ENCODE data around the gene DNER.

The DNER gene

DNA sequence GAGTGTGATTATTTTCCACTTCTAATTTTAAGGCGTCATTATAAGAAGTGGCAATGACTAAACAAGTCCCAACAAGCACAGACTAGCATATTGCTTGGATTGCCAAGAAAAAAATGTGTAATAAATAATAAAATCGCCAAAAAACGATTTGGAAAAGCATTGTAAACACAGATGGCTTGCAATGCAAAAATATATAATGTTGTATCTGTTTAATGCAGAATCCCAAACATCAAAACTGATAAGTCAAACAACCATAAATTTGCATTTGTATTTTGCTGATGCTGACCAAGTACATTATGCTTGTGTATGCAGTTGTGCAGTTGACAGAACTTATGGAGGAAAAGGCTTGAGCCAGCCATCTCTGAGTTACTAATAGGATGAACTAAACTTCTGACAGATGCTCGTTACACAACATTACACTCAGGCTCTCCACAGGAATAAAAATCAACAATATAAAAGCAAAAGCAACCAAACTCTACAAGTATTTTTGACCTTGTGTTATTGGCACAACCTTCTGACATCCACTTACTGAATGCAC lies 68.1 kb downstream of the DNER start:
- in situ Hi-C loops (cut with HindIII; ENCODE audit: low pct_ligation_motif_present, low sequenced_read_pairs): no loop called here
- no peak for DNase-seq
- no peak for TF ChIP-seq CTCF (IDR thresholded peaks at IDR 0.05; ENCODE audit: low read depth, low read length, missing control alignments)

GRCh38 chr2:229642371-229642770 lies 72.0 kb downstream of the DNER start:
- DNase-seq: no peak
- H3K4me3 ChIP-seq (ENCODE audit: low read depth, low read length): no peak overlapping the region
- H3K27ac ChIP-seq: no peak overlapping the region
- H3K36me3 ChIP-seq (replicated peaks): no peaks in the 10 kb centered on the region
- no peaks in the 10 kb centered on the region for H3K27me3 ChIP-seq (replicated peaks)
- no peak for TF ChIP-seq CTCF (IDR thresholded peaks at IDR 0.05; ENCODE audit: low read depth, low read length, missing control alignments)
- in situ Hi-C loops (cut with HindIII; ENCODE audit: low pct_ligation_motif_present, low sequenced_read_pairs): no loop called here

More for the DNA sequence above, 68.1 kb downstream of the DNER start:
- Histone ChIP-seq H3K27me3 (replicated peaks) (no peaks in the 10 kb centered on the region), H3K36me3 (replicated peaks) (no peaks in the 10 kb centered on the region), H3K27ac (no peak overlapping the region), H3K4me3 (ENCODE audit: low read depth, low read length) (no peak overlapping the region)

GRCh38 chr2:229641676-229642075 lies 72.7 kb downstream of the DNER start:
- Histone ChIP-seq H3K27me3 (replicated peaks) (no peaks in the 10 kb centered on the region), H3K27ac (no peak overlapping the region), H3K36me3 (replicated peaks) (no peaks in the 10 kb centered on the region), H3K4me3 (ENCODE audit: low read depth, low read length) (no peak overlapping the region)
- DNase-seq: no peak
- TF ChIP-seq CTCF (IDR thresholded peaks at IDR 0.05; ENCODE audit: low read depth, low read length, missing control alignments): no peak
- in situ Hi-C loops (cut with HindIII; ENCODE audit: low pct_ligation_motif_present, low sequenced_read_pairs): no loop called here

DNA sequence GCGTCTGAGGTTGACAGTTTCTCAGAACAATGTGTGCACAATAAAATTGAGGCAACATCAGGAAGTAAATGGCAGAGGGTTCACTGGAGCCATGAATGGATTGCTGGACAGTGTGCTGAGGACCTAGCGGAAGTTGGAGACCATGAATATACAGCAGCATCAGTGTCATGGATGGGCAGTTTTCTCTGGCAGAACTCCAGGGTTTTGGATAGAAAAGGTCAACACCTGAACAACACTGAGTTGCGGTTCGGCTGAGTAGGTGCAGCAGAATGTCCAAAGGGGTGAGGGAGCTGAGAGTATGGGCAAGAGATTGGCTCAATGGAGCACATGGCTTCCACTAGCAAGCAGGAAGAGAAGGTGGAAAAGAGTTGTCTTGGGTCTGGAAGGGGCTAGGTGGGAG lies 73.7 kb downstream of the DNER start:
- no peaks in the 10 kb centered on the region for H3K36me3 ChIP-seq (replicated peaks)
- no peak for TF ChIP-seq CTCF (IDR thresholded peaks at IDR 0.05; ENCODE audit: low read depth, low read length, missing control alignments)
- no peak overlapping the region for H3K4me3 ChIP-seq (ENCODE audit: low read depth, low read length)
- in situ Hi-C loops (cut with HindIII; ENCODE audit: low pct_ligation_motif_present, low sequenced_read_pairs): no loop called here
- DNase-seq: no peak
- no peak overlapping the region for H3K27ac ChIP-seq
- H3K27me3 ChIP-seq (replicated peaks): no peaks in the 10 kb centered on the region

DNA sequence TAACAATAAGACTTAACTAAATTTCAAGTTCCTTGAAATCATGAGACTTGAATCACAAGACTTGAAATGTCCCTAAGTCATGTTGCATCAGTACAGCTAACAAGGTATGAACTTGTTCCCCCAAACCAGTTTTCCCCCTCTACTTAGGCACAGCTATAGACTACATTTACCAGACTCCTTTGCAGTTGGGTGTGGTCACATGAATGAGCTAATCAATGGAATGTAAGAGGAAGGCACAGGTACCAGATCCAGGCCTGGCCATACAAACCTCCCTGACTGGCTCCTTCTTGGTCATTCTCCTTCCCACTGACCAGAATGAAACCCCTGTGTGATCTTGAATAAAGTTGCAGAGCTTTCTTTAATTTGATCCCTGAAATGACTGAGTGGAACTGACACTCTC lies 77.8 kb downstream of the DNER start:
- H3K27ac ChIP-seq: no peak overlapping the region
- in situ Hi-C loops (cut with HindIII; ENCODE audit: low pct_ligation_motif_present, low sequenced_read_pairs): no loop called here
- H3K4me3 ChIP-seq (ENCODE audit: low read depth, low read length): no peak overlapping the region
- DNase-seq: no peak
- no peaks in the 10 kb centered on the region for H3K36me3 ChIP-seq (replicated peaks)
- H3K27me3 ChIP-seq (replicated peaks): no peaks in the 10 kb centered on the region
- no peak for TF ChIP-seq CTCF (IDR thresholded peaks at IDR 0.05; ENCODE audit: low read depth, low read length, missing control alignments)

DNA sequence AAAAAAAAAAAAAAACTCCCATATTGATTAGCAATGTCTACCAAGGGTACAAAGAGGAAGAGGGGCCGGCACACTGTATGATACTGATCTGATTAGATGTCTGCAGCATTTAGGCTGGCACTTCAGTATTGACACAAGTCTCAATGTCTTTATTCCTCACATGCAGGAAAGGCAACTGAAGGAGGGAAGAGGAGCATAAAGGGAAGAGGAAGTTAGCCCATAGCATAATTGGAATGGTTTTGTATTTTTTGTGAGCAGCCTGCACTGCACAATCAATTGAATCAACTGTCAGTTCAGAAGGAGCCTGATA lies 79.0 kb downstream of the DNER start:
- no peak overlapping the region for H3K4me3 ChIP-seq (ENCODE audit: low read depth, low read length)
- in situ Hi-C loops (cut with HindIII; ENCODE audit: low pct_ligation_motif_present, low sequenced_read_pairs): no loop called here
- H3K36me3 ChIP-seq (replicated peaks): no peaks in the 10 kb centered on the region
- H3K27me3 ChIP-seq (replicated peaks): no peaks in the 10 kb centered on the region
- H3K27ac ChIP-seq: no peak overlapping the region
- no peak for DNase-seq
- no peak for TF ChIP-seq CTCF (IDR thresholded peaks at IDR 0.05; ENCODE audit: low read depth, low read length, missing control alignments)
